ENCODE data around the gene FN1. TPM values are rescaled to one million over a fixed set of nuclear protein-coding genes. Genes with fewer than 3 reads are reported as not detected.

FN1 gene
- polyA plus RNA-seq, 1 donor (not counting 4 experiments of a cell fraction or from before 2014, with no cell fraction given): 1,649 TPM

- Histone ChIP-seq H2AFZ (ENCODE audit: control insufficient read depth, low read length) (no peak overlapping the region), H3K27me3 (ENCODE audit: control insufficient read depth, extremely low read depth, insufficient read depth, low read length) (no peaks in the 10 kb centered on the region), H3K79me2 (ENCODE audit: control insufficient read depth, insufficient read depth, low read length) (no peaks in the 10 kb centered on the region), H3K4me3 (ENCODE audit: control insufficient read depth in 2 of 3, extremely low read depth in 1 of 3, insufficient read depth in 2 of 3, low read depth in 1 of 3, low read length in 3 of 3) (no peak overlapping the region), H3K36me3 (ENCODE audit: control insufficient read depth in 2 of 2, extremely low read depth in 1 of 2, insufficient read depth in 2 of 2, low read length in 2 of 2) (peaks cover 21 to 57% of the 10 kb centered on the region in 2 experiments), H3K9ac (ENCODE audit: control insufficient read depth, extremely low read depth, insufficient read depth, low read length) (no peak overlapping the region), H3K9me1 (ENCODE audit: control insufficient read depth, extremely low read depth, insufficient read depth, low read length) (no peaks in the 10 kb centered on the region), H4K20me1 (ENCODE audit: control insufficient read depth, extremely low read depth, insufficient read depth, low read length) (no peaks in the 10 kb centered on the region), H3K4me1 (ENCODE audit: control insufficient read depth, extremely low read depth, insufficient read depth, low read length) (no peaks in the 10 kb centered on the region), H3K9me3 (ENCODE audit: control insufficient read depth, low read depth, low read length) (no peaks in the 10 kb centered on the region), H3K4me2 (ENCODE audit: control insufficient read depth, extremely low read depth, insufficient read depth, low read depth, low read length) (no peak overlapping the region), H3K27ac (ENCODE audit: control insufficient read depth, insufficient read depth, low read length) (no peak overlapping the region)
- dilution Hi-C loops (cut with MboI; ENCODE audit: extremely low pct_ligation_motif_present, low sequenced_read_pairs): no loop called here
- DNase-seq (ENCODE audit: low read depth, low spot score) (no peak), FAIRE-seq (no peak)
- no peak for TF ChIP-seq EZH2 (IDR thresholded peaks at IDR 0.05; ENCODE audit: low read length)
- no peak for TF ChIP-seq CTCF (optimal IDR thresholded peaks at IDR 0.05 in 1 of 3, IDR thresholded peaks at IDR 0.05 in 1 of 3, conservative IDR thresholded peaks at IDR 0.05 in 1 of 3; ENCODE audit: extremely low read depth in 1 of 3, insufficient read depth in 2 of 3, low read length in 3 of 3)
Measured at GRCh38 chr2:215374642-215375466, 61.0 kb downstream of the FN1 start.

DNA sequence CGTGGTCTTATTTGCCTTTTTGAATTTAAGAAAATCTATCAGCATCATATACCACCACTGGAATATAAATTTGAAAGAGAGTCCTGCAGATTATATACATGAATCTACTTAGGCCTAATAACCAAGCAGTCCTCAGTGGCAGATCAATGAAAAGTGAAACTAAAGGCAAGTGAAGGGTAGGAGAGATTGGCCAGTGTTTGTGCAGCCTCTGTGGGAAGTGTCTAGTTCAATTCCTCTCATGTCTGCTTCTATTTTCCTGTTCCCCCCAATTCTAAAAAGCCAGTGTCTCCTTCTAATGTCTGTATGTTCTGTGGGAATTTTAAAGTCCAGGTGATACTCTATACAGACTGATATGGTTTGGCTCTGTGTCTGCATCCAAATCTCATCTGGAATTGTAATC is 61.9 kb downstream of the FN1 start:
- H3K36me3 ChIP-seq (ENCODE audit: control insufficient read depth in 2 of 2, extremely low read depth in 1 of 2, insufficient read depth in 2 of 2, low read length in 2 of 2): peaks cover 21 to 57% of the 10 kb centered on the region in 2 experiments
- H3K27ac ChIP-seq (ENCODE audit: control insufficient read depth, insufficient read depth, low read length): no peak overlapping the region
- H3K79me2 ChIP-seq (ENCODE audit: control insufficient read depth, insufficient read depth, low read length): no peaks in the 10 kb centered on the region
- H3K9me3 ChIP-seq (ENCODE audit: control insufficient read depth, low read depth, low read length): no peaks in the 10 kb centered on the region
- no peak overlapping the region for H3K4me2 ChIP-seq (ENCODE audit: control insufficient read depth, extremely low read depth, insufficient read depth, low read depth, low read length)
- no peak for DNase-seq (ENCODE audit: low read depth, low spot score)
- H3K9ac ChIP-seq (ENCODE audit: control insufficient read depth, extremely low read depth, insufficient read depth, low read length): no peak overlapping the region
- no peak overlapping the region for H2AFZ ChIP-seq (ENCODE audit: control insufficient read depth, low read length)
- no peaks in the 10 kb centered on the region for H3K4me1 ChIP-seq (ENCODE audit: control insufficient read depth, extremely low read depth, insufficient read depth, low read length)
- H3K4me3 ChIP-seq (ENCODE audit: control insufficient read depth in 2 of 3, extremely low read depth in 1 of 3, insufficient read depth in 2 of 3, low read depth in 1 of 3, low read length in 3 of 3): no peak overlapping the region
- FAIRE-seq: no peak
- H3K9me1 ChIP-seq (ENCODE audit: control insufficient read depth, extremely low read depth, insufficient read depth, low read length): no peaks in the 10 kb centered on the region
- H3K27me3 ChIP-seq (ENCODE audit: control insufficient read depth, extremely low read depth, insufficient read depth, low read length): no peaks in the 10 kb centered on the region
- no peaks in the 10 kb centered on the region for H4K20me1 ChIP-seq (ENCODE audit: control insufficient read depth, extremely low read depth, insufficient read depth, low read length)
- TF ChIP-seq EZH2 (IDR thresholded peaks at IDR 0.05; ENCODE audit: low read length) (no peak), CTCF (optimal IDR thresholded peaks at IDR 0.05 in 1 of 3, IDR thresholded peaks at IDR 0.05 in 1 of 3, conservative IDR thresholded peaks at IDR 0.05 in 1 of 3; ENCODE audit: extremely low read depth in 1 of 3, insufficient read depth in 2 of 3, low read length in 3 of 3) (no peak)
- dilution Hi-C loops (cut with MboI; ENCODE audit: extremely low pct_ligation_motif_present, low sequenced_read_pairs): no loop called here
